HL-60/S4 treated with phorbol 12-myristate 13-acetate at 8.2 ng/mL for 4 days and 3 days (cell line): ENCODE results near the gene SELENOF.
"Not testable (repeated sequence)": the region's sequence is repeated elsewhere in the genome, so short reads cannot be mapped to it uniquely, and the experiment has no call there.

Experiments
- in situ Hi-C: fragments of 300-500 bp; cut with MboI; formaldehyde crosslinking; loops from 2 replicates; pipeline ENCODE4 v1.15.0; 2022; ENCODE audit warnings: low sequenced_read_pairs

SELENOF gene

GRCh38 chr1:86922445-86922844 lies 8.5 kb upstream of the SELENOF start:
- in situ Hi-C loops, result no loop called here

GRCh38 chr1:86916752-86917151 lies 2.8 kb upstream of the SELENOF start:
- in situ Hi-C loops, result no loop called here

- in situ Hi-C loops, result no loop called here
Measured at GRCh38 chr1:86915737-86916235, 1.9 kb upstream of the SELENOF start.

GRCh38 chr1:86914998-86915736 lies 1.2 kb upstream of the SELENOF start:
- in situ Hi-C loops, result no loop called here

GRCh38 chr1:86914601-86914997 lies 673 bp upstream of the SELENOF start, which contains the start of gene HS2ST1:
HS2ST1 (plus strand) TSS chr1:86914635.
- in situ Hi-C loops, result no loop called here

- in situ Hi-C loops, result no loop called here
Measured at GRCh38 chr1:86913399-86913895, 479 bp downstream of the SELENOF start.

- in situ Hi-C loops, result no loop called here
Measured at GRCh38 chr1:86912281-86912900, 1.5 kb downstream of the SELENOF start.

- in situ Hi-C loops, result no loop called here
Measured at GRCh38 chr1:86906419-86906818, 7.5 kb downstream of the SELENOF start.

- in situ Hi-C loops, result no loop called here
Measured at GRCh38 chr1:86905875-86906274, 8.1 kb downstream of the SELENOF start.

GRCh38 chr1:86899401-86899800 lies 14.5 kb downstream of the SELENOF start:
- in situ Hi-C loops, result not testable (repeated sequence)

- in situ Hi-C loops, result no loop called here
Measured at GRCh38 chr1:86888327-86888726, 25.6 kb downstream of the SELENOF start.

- in situ Hi-C loops, result no loop called here
Measured at GRCh38 chr1:86887479-86888162, 26.3 kb downstream of the SELENOF start.

- in situ Hi-C loops, result no loop called here
Measured at GRCh38 chr1:86875722-86876121, 38.2 kb downstream of the SELENOF start.

- in situ Hi-C loops, result no loop called here
Measured at GRCh38 chr1:86872086-86872485, 41.8 kb downstream of the SELENOF start.

GRCh38 chr1:86871001-86871400 lies 42.9 kb downstream of the SELENOF start:
- in situ Hi-C loops, result no loop called here

- in situ Hi-C loops, result no loop called here
Measured at GRCh38 chr1:86868477-86868876, 45.4 kb downstream of the SELENOF start.

- in situ Hi-C loops, result not testable (repeated sequence)
Measured at GRCh38 chr1:86867278-86867677, 46.6 kb downstream of the SELENOF start.

GRCh38 chr1:86866665-86867064 lies 47.3 kb downstream of the SELENOF start:
- in situ Hi-C loops, result no loop called here

GRCh38 chr1:86865973-86866637 lies 47.8 kb downstream of the SELENOF start:
- in situ Hi-C loops, result no loop called here

- in situ Hi-C loops, result no loop called here
Measured at GRCh38 chr1:86862920-86863319, 51.0 kb downstream of the SELENOF start.

GRCh38 chr1:86861424-86861823 lies 52.5 kb downstream of the SELENOF start:
- in situ Hi-C loops, result no loop called here
